OCI-LY7 (cell line): ENCODE measurements around the gene DBF4B. TPM values are rescaled to one million over a fixed set of nuclear protein-coding genes. Genes with fewer than 3 reads are reported as not detected.

Experiments
- BruUV-seq: library from RNA; stranded (reverse); fragments of 400-500 nt; replicated peaks from 2 replicates; lab custom pipeline; 2021; lab: Mats Ljungman, UMichigan
- CTCF ChIA-PET: fragments of 300-600 bp; sonication (Branson Sonifier 250); formaldehyde crosslinking; loops from one replicate; lab custom pipeline; 2022; ENCODE audit warnings: antibody characterized with exemption; ENCODE audit not compliant: unreplicated experiment; lab: Charles Lee
- POLR2A ChIA-PET: fragments of 300-600 bp; sonication (Branson Sonifier 250); formaldehyde crosslinking; loops from one replicate; lab custom pipeline; 2022; ENCODE audit warnings: antibody characterized with exemption; lab: Charles Lee
- DNase-seq: peaks from one replicate; pipeline ENCODE4 v3.0.0-alpha.2; 2015; ENCODE audit warnings: low spot score
- H2AFZ ChIP-seq: fragments of 200-600 bp; sonication (generic), shearing (Covaris generic); 2 replicates; pipeline ENCODE4 v1.6.1; 2014; ENCODE audit warnings: mild to moderate bottlenecking, antibody characterized with exemption, low read length, moderate library complexity
- H3K27ac ChIP-seq: fragments of 200-600 bp; sonication (generic); 2 replicates; pipeline ENCODE4 v1.5.1; 2014; ENCODE audit warnings: mixed run types, low read depth, mild to moderate bottlenecking, moderate library complexity, low read length, inconsistent platforms; ENCODE audit not compliant: poor library complexity, severe bottlenecking
- H3K36me3 ChIP-seq: fragments of 200-600 bp; sonication (generic); 2 replicates; pipeline ENCODE4 v1.6.1; 2014; ENCODE audit warnings: mild to moderate bottlenecking, antibody characterized with exemption, low read length, moderate library complexity, mixed read lengths; ENCODE audit not compliant: insufficient read depth
- H3K4me1 ChIP-seq: fragments of 200-600 bp; sonication (generic); 2 replicates; pipeline ENCODE4 v1.5.1; 2014; ENCODE audit warnings: mild to moderate bottlenecking, low read length; ENCODE audit not compliant: insufficient read depth, poor library complexity, severe bottlenecking
- H3K4me2 ChIP-seq: fragments of 200-600 bp; sonication (generic); 2 replicates; pipeline ENCODE4 v1.6.1; 2014; ENCODE audit warnings: mild to moderate bottlenecking, low read length
- H3K4me3 ChIP-seq: fragments of 200-600 bp; sonication (generic); 2 replicates; pipeline ENCODE4 v1.5.1; 2014; ENCODE audit warnings: mild to moderate bottlenecking, low read depth, low read length; ENCODE audit not compliant: poor library complexity, severe bottlenecking
- H3K79me2 ChIP-seq: fragments of 200-600 bp; sonication (generic); 2 replicates; pipeline ENCODE4 v1.6.1; 2016; ENCODE audit warnings: low read depth, mild to moderate bottlenecking, low read length, moderate library complexity, mixed read lengths; ENCODE audit not compliant: insufficient read depth
- H3K9me2 ChIP-seq: fragments of 200-600 bp; sonication (generic); 2 replicates; pipeline ENCODE4 v1.6.1; 2016; ENCODE audit warnings: mild to moderate bottlenecking, low read length, mixed read lengths; ENCODE audit not compliant: insufficient read depth
- H3K9me3 ChIP-seq: fragments of 200-600 bp; sonication (generic); 2 replicates; pipeline ENCODE4 v1.6.1; 2014; ENCODE audit warnings: mild to moderate bottlenecking, mixed run types, low read length, mixed read lengths
- H4K20me1 ChIP-seq: fragments of 200-600 bp; sonication (generic); 2 replicates; pipeline ENCODE4 v1.6.1; 2014; ENCODE audit warnings: mild to moderate bottlenecking, antibody characterized with exemption, low read length, moderate library complexity, mixed read lengths; ENCODE audit not compliant: insufficient read depth
- CTCF ChIP-seq: fragments of 200-600 bp; sonication (generic); conservative IDR thresholded peaks from 2 replicates; pipeline ENCODE4 v1.5.1; 2014; ENCODE audit warnings: mild to moderate bottlenecking, antibody characterized with exemption, low read length, moderate library complexity, mixed read lengths
- EZH2phosphoT487 ChIP-seq: fragments of 200-600 bp; sonication (generic); IDR thresholded peaks from 2 replicates; pipeline ENCODE4 v1.6.1; 2018; ENCODE audit warnings: low read depth, borderline replicate concordance, mild to moderate bottlenecking, mixed run types, antibody characterized with exemption, low read length, moderate library complexity, mixed read lengths
- intact Hi-C: fragments of 100-400 bp; cut with micrococcal nuclease; formaldehyde crosslinking; loops from one replicate; pipeline ENCODE4 v1.10.0; 2022; ENCODE audit not compliant: unreplicated experiment
- total RNA-seq, 2 experiments: library from RNA; depleted of rRNA in 1 of 2; stranded (reverse); fragments of >200 nt in 1 of 2; shearing (Covaris generic) in 1 of 2; gene quantifications; 2 replicates each; pipeline ENCODE4 v1.2.3, GENCODE V29; 2014 to 2022

DBF4B gene
- total RNA-seq, 2 experiments from 2014 or later, result 18.1 to 45.8 TPM

- Histone ChIP-seq H3K9me3 (no peaks in the 10 kb centered on the region), H3K4me2 (no peak overlapping the region), H3K4me3 (no peak overlapping the region), H2AFZ (no peak overlapping the region), H3K27ac (no peak overlapping the region), H4K20me1 (no peaks in the 10 kb centered on the region), H3K36me3 (peaks cover 40% of the 10 kb centered on the region), H3K79me2 (no peaks in the 10 kb centered on the region), H3K4me1 (no peaks in the 10 kb centered on the region), H3K9me2 (no peaks in the 10 kb centered on the region)
- POLR2A ChIA-PET, result no interaction called here
- no TSS peak for BruUV-seq
- no peak for DNase-seq
- intact Hi-C loops, result no loop called here
- TF ChIP-seq EZH2phosphoT487, result no peak
- CTCF ChIA-PET, result no interaction called here
These were observed 39.1 kb downstream of the DBF4B start for GRCh38 chr17:44747566-44747965.

GRCh38 chr17:44749076-44749979, 40.9 kb downstream of the DBF4B start:
- peaks cover 33% of the 10 kb centered on the region for H3K36me3 ChIP-seq
- no peak for TF ChIP-seq EZH2phosphoT487
- TF ChIP-seq CTCF, result no peak
- H3K27ac ChIP-seq, result no peak overlapping the region
- no TSS peak for BruUV-seq
- H3K9me3 ChIP-seq, result no peaks in the 10 kb centered on the region
- intact Hi-C loops, result no loop called here
- H3K9me2 ChIP-seq, result no peaks in the 10 kb centered on the region
- no peaks in the 10 kb centered on the region for H4K20me1 ChIP-seq
- ChIA-PET POLR2A (interaction anchor here (0.7 to 1.5 kb wide), 2 partner anchors 24 to 123 kb away, joined by 3 to 4 read pairs; no protein-coding TSS in a partner anchor), CTCF (no interaction called here)
- H3K79me2 ChIP-seq, result no peaks in the 10 kb centered on the region
- no peaks in the 10 kb centered on the region for H3K4me1 ChIP-seq
- H3K4me2 ChIP-seq, result no peak overlapping the region
- no peak for DNase-seq
- H2AFZ ChIP-seq, result no peak overlapping the region
- H3K4me3 ChIP-seq, result no peak overlapping the region

GRCh38 chr17:44749980-44750318, 41.5 kb downstream of the DBF4B start:
- Histone ChIP-seq H4K20me1 (no peaks in the 10 kb centered on the region), H3K9me3 (no peaks in the 10 kb centered on the region), H2AFZ (no peak overlapping the region), H3K4me1 (no peaks in the 10 kb centered on the region), H3K4me3 (no peak overlapping the region), H3K4me2 (no peak overlapping the region), H3K9me2 (no peaks in the 10 kb centered on the region), H3K27ac (no peak overlapping the region), H3K79me2 (no peaks in the 10 kb centered on the region), H3K36me3 (peaks cover 27% of the 10 kb centered on the region)
- no peak for TF ChIP-seq EZH2phosphoT487
- no peak for TF ChIP-seq CTCF
- ChIA-PET POLR2A (interaction anchor here (1.5 kb wide), 1 partner anchor 23 kb away, joined by 3 read pairs; no protein-coding TSS in a partner anchor), CTCF (no interaction called here)
- DNase-seq, result no peak
- intact Hi-C loops, result no loop called here
- no TSS peak for BruUV-seq
